ENCODE results near the gene ELOVL6. TPM values are rescaled to one million over a fixed set of nuclear protein-coding genes. Genes with fewer than 3 reads are reported as not detected.
"Not testable (repeated sequence)": the region's sequence is repeated elsewhere in the genome, so short reads cannot be mapped to it uniquely, and the experiment has no call there.

The ELOVL6 gene
- total RNA-seq, 1 experiment from 2014 or later = 25.3 TPM

DNA sequence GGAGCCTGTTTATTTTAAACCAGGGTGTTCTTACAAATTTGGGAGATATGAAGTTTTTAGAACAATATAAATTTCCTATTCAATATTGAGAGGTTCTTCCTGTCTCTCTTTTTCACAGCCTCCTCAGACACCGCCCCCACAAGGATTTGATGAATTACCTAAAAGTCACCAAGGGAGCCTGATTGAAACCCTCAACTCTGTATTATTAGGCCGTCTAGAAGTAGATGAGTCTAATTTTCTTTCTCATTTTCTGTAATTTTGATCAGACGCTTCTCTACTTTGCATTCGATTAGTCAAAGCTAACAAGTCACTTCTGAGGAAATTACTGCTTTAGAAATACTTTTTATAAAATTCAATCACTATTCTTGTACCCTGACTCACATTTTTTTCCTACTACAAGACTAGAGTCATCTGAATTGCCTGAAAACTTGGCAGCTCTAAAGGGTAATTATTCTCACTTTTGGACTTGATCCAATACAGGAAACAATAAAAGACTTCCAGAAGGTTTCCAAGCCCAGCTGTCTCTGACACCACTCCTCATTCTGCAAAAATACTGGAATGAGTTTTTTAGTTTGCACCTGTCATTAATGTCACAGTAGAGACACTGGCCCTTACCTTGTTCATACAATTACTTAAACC lies 111.2 kb downstream of the ELOVL6 start:
- DNase-seq = peak in 1 of 2 experiments; percentile 53
- BruUV-seq (replicated peaks) = no TSS peak
- no peaks in the 10 kb centered on the region for H3K27me3 ChIP-seq (ENCODE audit: insufficient read depth, low read depth)
- no peak for TF ChIP-seq EZH2 (IDR thresholded peaks at IDR 0.05; ENCODE audit: low read depth)
- TF ChIP-seq CTCF (conservative IDR thresholded peaks at IDR 0.05) = no peak
- H3K27ac ChIP-seq = peak overlapping the region; percentile 63; the same call in 1 of the 2 replicates
- H3K36me3 ChIP-seq (ENCODE audit: low read depth) = no peaks in the 10 kb centered on the region
- H3K4me2 ChIP-seq = peak overlapping the region; percentile 27; the same call in 1 of the 2 replicates
- H3K9me3 ChIP-seq (ENCODE audit: insufficient read depth, low read depth) = no peaks in the 10 kb centered on the region
- H4K20me1 ChIP-seq (ENCODE audit: insufficient read depth) = no peaks in the 10 kb centered on the region
- ChIA-PET CTCF (no interaction called here), POLR2A (ENCODE audit: unreplicated experiment) (interaction anchor here (0.8 kb wide), 1 partner anchor 32 kb away, joined by 4 read pairs; no protein-coding TSS in a partner anchor)
- H3K9me2 ChIP-seq (ENCODE audit: insufficient read depth) = no peaks in the 10 kb centered on the region
- no peak overlapping the region for H2AFZ ChIP-seq
- intact Hi-C loops (cut with micrococcal nuclease; ENCODE audit: unreplicated experiment) = no loop called here
- H3K4me1 ChIP-seq (replicated peaks; ENCODE audit: insufficient read depth) = peaks cover 72% of the 10 kb centered on the region
- no peak overlapping the region for H3K4me3 ChIP-seq
- H3K79me2 ChIP-seq (ENCODE audit: low read depth) = 0 out of 2 replicates have a peak, but pooled peaks cover 11% of the 10 kb centered on the region
- peaks cover 33% of the 10 kb centered on the region for H3F3A ChIP-seq (ENCODE audit: insufficient read depth, low read depth)

DNA sequence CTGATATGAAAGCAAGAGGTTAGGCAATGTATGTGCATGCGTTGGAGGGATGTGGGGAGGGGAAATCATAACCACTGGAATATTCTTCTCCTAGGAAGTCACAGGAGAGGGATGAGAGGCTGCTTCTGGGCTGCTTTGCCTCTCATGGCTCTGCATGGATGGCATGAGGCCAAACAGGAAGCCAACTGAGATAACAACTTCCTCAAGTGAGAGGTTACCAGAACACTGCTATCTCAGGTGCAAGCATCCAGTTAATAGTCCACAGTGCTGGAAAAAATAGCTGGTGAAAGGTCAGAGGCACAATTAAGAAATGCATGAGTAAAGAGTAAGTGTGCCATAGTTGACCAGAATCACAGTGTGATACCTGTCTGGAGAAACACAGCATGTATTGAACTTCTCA lies 113.3 kb downstream of the ELOVL6 start:
- H3K79me2 ChIP-seq (ENCODE audit: low read depth) = 0 out of 2 replicates have a peak, but pooled peaks cover 10% of the 10 kb centered on the region
- DNase-seq = peak in 1 of 2 experiments; percentile 86
- H2AFZ ChIP-seq = no peak overlapping the region
- ChIA-PET CTCF (no interaction called here), POLR2A (ENCODE audit: unreplicated experiment) (no interaction called here)
- peak overlapping the region; percentile 29; the same call in 1 of the 2 replicates for H3K4me2 ChIP-seq
- peaks cover 51% of the 10 kb centered on the region for H3K4me1 ChIP-seq (replicated peaks; ENCODE audit: insufficient read depth)
- H3K27ac ChIP-seq = peak overlapping the region; percentile 63
- intact Hi-C loops (cut with micrococcal nuclease; ENCODE audit: unreplicated experiment) = no loop called here
- H3K27me3 ChIP-seq (ENCODE audit: insufficient read depth, low read depth) = no peaks in the 10 kb centered on the region
- BruUV-seq (replicated peaks) = no TSS peak
- H3F3A ChIP-seq (ENCODE audit: insufficient read depth, low read depth) = peaks cover 20% of the 10 kb centered on the region
- H4K20me1 ChIP-seq (ENCODE audit: insufficient read depth) = no peaks in the 10 kb centered on the region
- no peaks in the 10 kb centered on the region for H3K9me3 ChIP-seq (ENCODE audit: insufficient read depth, low read depth)
- no peak overlapping the region for H3K4me3 ChIP-seq
- no peaks in the 10 kb centered on the region for H3K9me2 ChIP-seq (ENCODE audit: insufficient read depth)
- H3K36me3 ChIP-seq (ENCODE audit: low read depth) = no peaks in the 10 kb centered on the region
- TF ChIP-seq EZH2 (IDR thresholded peaks at IDR 0.05; ENCODE audit: low read depth) (no peak), CTCF (conservative IDR thresholded peaks at IDR 0.05) (no peak)

DNA sequence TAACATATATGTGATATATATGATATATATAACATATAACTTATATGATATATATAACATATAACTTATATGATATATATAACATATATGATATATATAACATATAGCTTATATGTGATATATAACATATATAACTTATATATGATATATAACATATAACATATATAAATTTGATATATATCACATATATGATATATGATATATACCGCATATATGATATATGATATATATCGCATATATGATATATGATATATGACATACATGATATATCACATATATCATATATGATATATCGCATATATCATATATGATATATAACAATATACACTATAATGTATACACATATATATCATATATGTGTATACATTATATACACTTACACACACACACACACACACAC lies 114.3 kb downstream of the ELOVL6 start:
- no peaks in the 10 kb centered on the region for H3K9me2 ChIP-seq (ENCODE audit: insufficient read depth)
- no TSS peak for BruUV-seq (replicated peaks)
- TF ChIP-seq CTCF (conservative IDR thresholded peaks at IDR 0.05) (no peak), EZH2 (IDR thresholded peaks at IDR 0.05; ENCODE audit: low read depth) (no peak)
- ChIA-PET CTCF (no interaction called here), POLR2A (ENCODE audit: unreplicated experiment) (no interaction called here)
- no peaks in the 10 kb centered on the region for H4K20me1 ChIP-seq (ENCODE audit: insufficient read depth)
- no peaks in the 10 kb centered on the region for H3K36me3 ChIP-seq (ENCODE audit: low read depth)
- H3K27ac ChIP-seq = no peak overlapping the region
- H3K4me3 ChIP-seq = no peak overlapping the region
- H2AFZ ChIP-seq = no peak overlapping the region
- no peaks in the 10 kb centered on the region for H3K79me2 ChIP-seq (ENCODE audit: low read depth)
- H3K27me3 ChIP-seq (ENCODE audit: insufficient read depth, low read depth) = no peaks in the 10 kb centered on the region
- H3K4me1 ChIP-seq (replicated peaks; ENCODE audit: insufficient read depth) = peaks cover 44% of the 10 kb centered on the region
- H3K9me3 ChIP-seq (ENCODE audit: insufficient read depth, low read depth) = no peaks in the 10 kb centered on the region
- H3K4me2 ChIP-seq = no peak overlapping the region
- intact Hi-C loops (cut with micrococcal nuclease; ENCODE audit: unreplicated experiment) = no loop called here
- H3F3A ChIP-seq (ENCODE audit: insufficient read depth, low read depth) = peaks cover 20% of the 10 kb centered on the region; the same call in 1 of the 2 replicates
- no peak for DNase-seq

- H3K36me3 ChIP-seq (ENCODE audit: low read depth); BruUV-seq (replicated peaks); CTCF ChIA-PET; H3K79me2 ChIP-seq (ENCODE audit: low read depth); intact Hi-C loops (cut with micrococcal nuclease; ENCODE audit: unreplicated experiment); H3K4me2 ChIP-seq; H3K27me3 ChIP-seq (ENCODE audit: insufficient read depth, low read depth); H3F3A ChIP-seq (ENCODE audit: insufficient read depth, low read depth); POLR2A ChIA-PET (ENCODE audit: unreplicated experiment); H3K27ac ChIP-seq; H4K20me1 ChIP-seq (ENCODE audit: insufficient read depth); H2AFZ ChIP-seq; H3K9me3 ChIP-seq (ENCODE audit: insufficient read depth, low read depth); H3K9me2 ChIP-seq (ENCODE audit: insufficient read depth); DNase-seq; H3K4me3 ChIP-seq; H3K4me1 ChIP-seq (replicated peaks; ENCODE audit: insufficient read depth): not testable (repeated sequence)
These were observed 120.3 kb downstream of the ELOVL6 start for GRCh38 chr4:110078148-110078547.

- CTCF ChIA-PET; H3K9me3 ChIP-seq (ENCODE audit: insufficient read depth, low read depth); H2AFZ ChIP-seq; H3K79me2 ChIP-seq (ENCODE audit: low read depth); H3K4me2 ChIP-seq; H3K36me3 ChIP-seq (ENCODE audit: low read depth); BruUV-seq (replicated peaks); H3K27ac ChIP-seq; H3K4me3 ChIP-seq; H3K9me2 ChIP-seq (ENCODE audit: insufficient read depth); H3K27me3 ChIP-seq (ENCODE audit: insufficient read depth, low read depth); DNase-seq; POLR2A ChIA-PET (ENCODE audit: unreplicated experiment); H4K20me1 ChIP-seq (ENCODE audit: insufficient read depth); intact Hi-C loops (cut with micrococcal nuclease; ENCODE audit: unreplicated experiment); H3F3A ChIP-seq (ENCODE audit: insufficient read depth, low read depth); H3K4me1 ChIP-seq (replicated peaks; ENCODE audit: insufficient read depth): not testable (repeated sequence)
These were observed 121.6 kb downstream of the ELOVL6 start for GRCh38 chr4:110076828-110077227.
